Ishikawa (cell line): ENCODE measurements around the gene GNAO1.

ENCODE experiments used
- CEBPB ChIP-seq: IDR thresholded peaks from 2 replicates; pipeline ENCODE4 v1.6.1; 2012
- CREB1 ChIP-seq: IDR thresholded peaks from 2 replicates; pipeline ENCODE4 v1.6.1; 2012; ENCODE audit warnings: low read depth
- EGR1 ChIP-seq: IDR thresholded peaks from 2 replicates; pipeline ENCODE4 v1.6.1; 2012
- EP300 ChIP-seq: IDR thresholded peaks from 2 replicates; pipeline ENCODE4 v1.6.1; 2012; ENCODE audit warnings: borderline replicate concordance
- FOXM1 ChIP-seq: IDR thresholded peaks from 2 replicates; pipeline ENCODE4 v1.6.1; 2012; ENCODE audit warnings: low read depth, borderline replicate concordance
- NFIC ChIP-seq: IDR thresholded peaks from 2 replicates; pipeline ENCODE4 v1.6.1; 2012
- RAD21 ChIP-seq: IDR thresholded peaks from 2 replicates; pipeline ENCODE4 v1.6.1; 2012; ENCODE audit warnings: low read depth
- TAF1 ChIP-seq: IDR thresholded peaks from 2 replicates; pipeline ENCODE4 v1.6.1; 2012; ENCODE audit warnings: low read depth, mild to moderate bottlenecking
- TCF12 ChIP-seq: IDR thresholded peaks from 2 replicates; pipeline ENCODE4 v1.6.1; 2012; ENCODE audit warnings: low read depth
- TEAD4 ChIP-seq: IDR thresholded peaks from 2 replicates; pipeline ENCODE4 v1.6.1; 2012
- YY1 ChIP-seq: IDR thresholded peaks from 2 replicates; pipeline ENCODE4 v1.6.1; 2012; ENCODE audit warnings: low read depth
- ZBTB7A ChIP-seq: IDR thresholded peaks from 2 replicates; pipeline ENCODE4 v1.6.1; 2012; ENCODE audit warnings: low read depth
- TF ChIP-seq, protein P1 (sequence below): IDR thresholded peaks from 2 replicates; pipeline ENCODE4 v1.6.1; 2012; ENCODE audit warnings: low read depth, mild to moderate bottlenecking
- TF ChIP-seq, protein P2 (sequence below): IDR thresholded peaks from 2 replicates; pipeline ENCODE4 v1.6.1; 2012
- TF ChIP-seq, protein P3 (sequence below): IDR thresholded peaks from 2 replicates; pipeline ENCODE4 v1.6.1; 2012

GNAO1 gene

DNA sequence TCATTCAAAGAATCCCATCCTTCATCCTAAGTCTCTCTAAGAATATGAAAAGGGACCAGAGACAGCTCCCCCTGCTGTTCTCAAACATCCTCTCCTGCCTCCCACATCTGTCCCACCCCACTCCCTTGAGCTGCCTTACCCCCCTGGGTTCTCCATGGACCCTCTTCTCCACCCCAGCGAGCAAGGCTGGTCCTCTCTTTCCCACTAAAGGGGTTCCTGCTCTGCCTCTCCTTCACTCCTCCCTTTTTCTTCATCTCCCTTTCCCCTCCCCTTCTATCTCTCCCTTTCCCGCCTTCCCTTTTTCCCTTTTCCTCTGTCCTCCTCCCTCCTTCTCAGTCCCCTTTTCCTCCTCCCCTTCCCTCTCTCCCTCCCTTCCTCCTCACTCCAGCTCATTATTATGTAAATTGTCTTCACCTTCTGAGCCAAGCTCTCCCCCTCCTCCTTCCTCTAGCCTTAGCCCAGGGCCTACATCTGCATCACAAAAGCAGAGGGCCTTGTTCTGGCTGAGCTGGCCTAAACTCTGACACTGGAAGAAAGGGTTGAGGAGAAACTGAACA, 90.0 kb downstream of the GNAO1 start:
- no peak for TF ChIP-seq NFIC
- TF ChIP-seq RAD21: peak; percentile 18; the same call in 1 of the 2 replicates

DNA sequence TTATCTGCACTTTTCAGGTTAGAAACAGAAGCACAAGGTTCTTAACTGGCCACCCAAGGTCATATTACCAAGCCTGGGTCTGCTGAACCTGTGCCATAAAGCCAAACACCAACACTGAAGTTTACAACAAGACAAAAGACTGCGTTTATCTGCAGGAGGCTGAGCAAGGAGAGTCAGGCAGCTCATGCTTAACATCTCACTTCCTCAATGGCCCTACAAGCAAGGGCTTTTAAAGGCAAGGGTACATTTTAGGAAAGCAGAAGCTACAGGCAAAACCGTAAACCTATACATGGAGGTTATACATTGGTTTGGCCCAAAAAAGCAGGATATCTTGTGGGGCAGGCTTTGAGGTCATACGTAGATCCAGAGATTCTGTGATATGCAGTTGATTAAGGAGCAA, 91.2 kb downstream of the GNAO1 start:
- TF ChIP-seq TAF1 (no peak), ZBTB7A (no peak), CEBPB (no peak), FOXM1 (no peak)

DNA sequence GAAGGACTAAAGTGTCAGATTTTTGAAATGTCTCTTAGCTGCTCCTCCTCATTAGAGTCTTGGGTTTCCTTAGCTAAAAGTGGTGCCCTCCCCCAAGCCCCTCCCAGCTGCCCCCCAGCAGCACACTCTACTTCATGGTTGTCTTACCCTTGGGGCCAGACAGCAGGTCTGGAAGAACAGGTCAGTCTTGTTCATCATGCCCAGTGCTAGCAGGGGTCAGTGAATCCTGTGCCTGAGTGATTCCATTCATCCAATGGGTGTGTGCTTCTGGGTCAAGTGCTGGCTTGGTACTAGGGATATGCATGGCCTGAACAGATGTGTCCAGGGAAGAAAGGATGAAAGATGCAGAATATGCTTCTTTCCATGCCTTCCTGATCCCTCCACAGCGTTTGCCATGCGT, 93.2 kb downstream of the GNAO1 start:
- TF ChIP-seq CREB1: no peak
- no peak for TF ChIP-seq ZBTB7A
- TF ChIP-seq, protein P1, sequence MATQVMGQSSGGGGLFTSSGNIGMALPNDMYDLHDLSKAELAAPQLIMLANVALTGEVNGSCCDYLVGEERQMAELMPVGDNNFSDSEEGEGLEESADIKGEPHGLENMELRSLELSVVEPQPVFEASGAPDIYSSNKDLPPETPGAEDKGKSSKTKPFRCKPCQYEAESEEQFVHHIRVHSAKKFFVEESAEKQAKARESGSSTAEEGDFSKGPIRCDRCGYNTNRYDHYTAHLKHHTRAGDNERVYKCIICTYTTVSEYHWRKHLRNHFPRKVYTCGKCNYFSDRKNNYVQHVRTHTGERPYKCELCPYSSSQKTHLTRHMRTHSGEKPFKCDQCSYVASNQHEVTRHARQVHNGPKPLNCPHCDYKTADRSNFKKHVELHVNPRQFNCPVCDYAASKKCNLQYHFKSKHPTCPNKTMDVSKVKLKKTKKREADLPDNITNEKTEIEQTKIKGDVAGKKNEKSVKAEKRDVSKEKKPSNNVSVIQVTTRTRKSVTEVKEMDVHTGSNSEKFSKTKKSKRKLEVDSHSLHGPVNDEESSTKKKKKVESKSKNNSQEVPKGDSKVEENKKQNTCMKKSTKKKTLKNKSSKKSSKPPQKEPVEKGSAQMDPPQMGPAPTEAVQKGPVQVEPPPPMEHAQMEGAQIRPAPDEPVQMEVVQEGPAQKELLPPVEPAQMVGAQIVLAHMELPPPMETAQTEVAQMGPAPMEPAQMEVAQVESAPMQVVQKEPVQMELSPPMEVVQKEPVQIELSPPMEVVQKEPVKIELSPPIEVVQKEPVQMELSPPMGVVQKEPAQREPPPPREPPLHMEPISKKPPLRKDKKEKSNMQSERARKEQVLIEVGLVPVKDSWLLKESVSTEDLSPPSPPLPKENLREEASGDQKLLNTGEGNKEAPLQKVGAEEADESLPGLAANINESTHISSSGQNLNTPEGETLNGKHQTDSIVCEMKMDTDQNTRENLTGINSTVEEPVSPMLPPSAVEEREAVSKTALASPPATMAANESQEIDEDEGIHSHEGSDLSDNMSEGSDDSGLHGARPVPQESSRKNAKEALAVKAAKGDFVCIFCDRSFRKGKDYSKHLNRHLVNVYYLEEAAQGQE: no peak
- no peak for TF ChIP-seq RAD21
- TF ChIP-seq FOXM1: no peak
- TF ChIP-seq, protein P2, sequence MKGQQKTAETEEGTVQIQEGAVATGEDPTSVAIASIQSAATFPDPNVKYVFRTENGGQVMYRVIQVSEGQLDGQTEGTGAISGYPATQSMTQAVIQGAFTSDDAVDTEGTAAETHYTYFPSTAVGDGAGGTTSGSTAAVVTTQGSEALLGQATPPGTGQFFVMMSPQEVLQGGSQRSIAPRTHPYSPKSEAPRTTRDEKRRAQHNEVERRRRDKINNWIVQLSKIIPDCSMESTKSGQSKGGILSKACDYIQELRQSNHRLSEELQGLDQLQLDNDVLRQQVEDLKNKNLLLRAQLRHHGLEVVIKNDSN: no peak
- no peak for TF ChIP-seq EP300
- TF ChIP-seq TCF12: no peak
- no peak for TF ChIP-seq YY1
- TF ChIP-seq CEBPB: no peak
- TF ChIP-seq EGR1: no peak
- TF ChIP-seq TEAD4: no peak
- no peak for TF ChIP-seq NFIC
- TF ChIP-seq, protein P3, sequence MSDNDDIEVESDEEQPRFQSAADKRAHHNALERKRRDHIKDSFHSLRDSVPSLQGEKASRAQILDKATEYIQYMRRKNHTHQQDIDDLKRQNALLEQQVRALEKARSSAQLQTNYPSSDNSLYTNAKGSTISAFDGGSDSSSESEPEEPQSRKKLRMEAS: no peak
- TF ChIP-seq TAF1: no peak

DNA sequence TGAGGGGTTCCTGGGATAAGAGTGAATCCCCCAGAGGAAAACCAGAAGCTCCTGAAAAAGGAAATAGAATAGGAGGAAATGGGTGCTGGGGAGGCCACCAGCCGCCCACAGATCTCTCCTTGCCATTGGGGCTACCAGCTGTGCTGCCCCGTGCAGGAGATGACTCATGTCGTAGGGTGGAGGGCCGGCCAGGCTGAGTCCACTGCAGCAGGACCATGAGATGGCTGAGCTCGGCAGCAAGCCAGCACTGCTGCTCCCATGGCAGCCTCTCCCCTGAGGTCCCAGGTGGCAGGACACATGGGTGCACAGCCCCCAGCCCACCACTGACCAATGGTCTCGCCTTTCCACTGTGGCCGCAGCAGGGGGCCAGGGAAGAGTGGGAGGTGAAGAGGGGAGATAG, 95.5 kb downstream of the GNAO1 start:
- no peak for TF ChIP-seq YY1
- no peak for TF ChIP-seq TEAD4
- TF ChIP-seq TCF12: no peak
- TF ChIP-seq, protein P1: no peak
- TF ChIP-seq, protein P3: no peak
- no peak for TF ChIP-seq RAD21
- no peak for TF ChIP-seq EP300
- no peak for TF ChIP-seq CREB1
- no peak for TF ChIP-seq FOXM1
- no peak for TF ChIP-seq TAF1

DNA sequence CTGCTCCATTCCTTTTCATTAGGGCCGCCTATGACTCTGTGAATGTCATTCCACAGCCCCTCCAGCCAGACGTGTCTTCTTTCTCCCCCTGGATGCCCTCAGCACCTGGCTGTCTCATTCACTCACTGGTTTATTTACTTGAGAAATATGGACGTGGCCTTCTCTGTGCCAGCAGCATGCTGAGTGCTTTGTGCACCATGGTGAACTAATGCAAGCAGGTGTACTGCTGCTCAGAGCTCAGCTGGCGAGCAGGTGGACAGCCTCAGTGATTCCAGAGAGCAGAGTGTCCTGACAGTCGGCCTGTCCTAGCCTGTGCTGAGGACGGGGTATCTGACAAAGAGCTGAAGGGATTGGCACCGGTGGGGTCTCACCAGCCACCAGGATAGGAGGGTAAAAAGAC, 96.7 kb downstream of the GNAO1 start:
- TF ChIP-seq, protein P3: no peak
- TF ChIP-seq FOXM1: no peak

DNA sequence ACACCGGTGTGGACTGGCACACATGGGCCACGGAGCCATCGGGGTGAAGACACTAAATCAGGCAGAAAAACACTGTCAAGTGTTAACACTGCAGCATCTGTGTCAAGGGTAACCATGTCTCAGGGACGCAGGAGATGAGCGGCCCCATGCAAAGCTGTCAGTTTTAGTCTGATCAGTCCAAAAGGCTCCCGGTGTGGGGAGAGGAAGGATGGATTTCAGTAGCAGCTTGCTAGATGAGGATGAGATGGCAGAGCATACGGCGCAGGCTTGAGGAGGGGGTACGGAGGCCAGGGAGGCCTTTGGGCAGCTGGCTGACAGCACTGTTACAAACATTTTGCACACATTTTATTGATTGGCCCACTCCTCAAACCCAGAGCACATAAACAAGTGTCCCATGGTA, 98.1 kb downstream of the GNAO1 start:
- TF ChIP-seq CEBPB (no peak), TCF12 (no peak), CREB1 (no peak), EP300 (no peak), ZBTB7A (no peak), RAD21 (no peak), NFIC (no peak), EGR1 (no peak), FOXM1 (no peak), TEAD4 (no peak), TAF1 (no peak), YY1 (no peak)
- TF ChIP-seq, protein P2: no peak
- TF ChIP-seq, protein P1: no peak
- TF ChIP-seq, protein P3: no peak
